HepG2 (cell line): ENCODE measurements around the gene SLC17A9. TPM values are rescaled to one million over a fixed set of nuclear protein-coding genes. Genes with fewer than 3 reads are reported as not detected.
A peak's percentile ranks its signal among the peaks of the same experiment; 100 is the strongest.

Source experiments
- ARHGAP35 ChIP-seq: sonication (generic); formaldehyde crosslinking; IDR thresholded peaks from 2 replicates; pipeline ENCODE4 v1.9.0; 2022; ENCODE audit warnings: mild to moderate bottlenecking, inconsistent platforms, moderate library complexity, missing genetic modification reagents, borderline replicate concordance
- ARNTL ChIP-seq: sonication (generic); formaldehyde crosslinking; IDR thresholded peaks from 2 replicates; pipeline ENCODE4 v1.4.0; 2020; ENCODE audit warnings: mild to moderate bottlenecking, missing genetic modification reagents
- CEBPG ChIP-seq: IDR thresholded peaks from 2 replicates; pipeline ENCODE4 v1.6.1; 2016
- HBP1 ChIP-seq: IDR thresholded peaks from 2 replicates; pipeline ENCODE4 v1.6.1; 2016; ENCODE audit warnings: low read depth, control low read depth
- HDAC1 ChIP-seq: sonication (generic); formaldehyde crosslinking; IDR thresholded peaks from 2 replicates; pipeline ENCODE4 v1.5.1; 2020; ENCODE audit warnings: mild to moderate bottlenecking, missing genetic modification reagents
- HNRNPUL1 ChIP-seq: fragments of 200-400 bp; formaldehyde crosslinking; IDR thresholded peaks from 2 replicates; pipeline ENCODE4 v1.6.1; 2017; ENCODE audit warnings: low read depth, mild to moderate bottlenecking, low read length, moderate library complexity
- PHB2 ChIP-seq: fragments of 450-650 bp; IDR thresholded peaks from 2 replicates; pipeline ENCODE4 v1.6.1; 2018; ENCODE audit not compliant: partially characterized antibody
- SAFB2 ChIP-seq: sonication (generic); formaldehyde crosslinking; IDR thresholded peaks from 2 replicates; pipeline ENCODE4 v1.5.1; 2020; ENCODE audit warnings: missing genetic modification reagents, low read depth, mild to moderate bottlenecking, borderline replicate concordance
- SMARCC2 ChIP-seq: fragments of 450-650 bp; IDR thresholded peaks from 2 replicates; pipeline ENCODE4 v1.6.1; 2017; ENCODE audit warnings: antibody characterized with exemption, mild to moderate bottlenecking
- SP140L ChIP-seq: sonication (generic); formaldehyde crosslinking; IDR thresholded peaks from 2 replicates; pipeline ENCODE4 v1.4.0; 2020; ENCODE audit warnings: missing genetic modification reagents, borderline replicate concordance
- TBP ChIP-seq: sonication (generic); formaldehyde crosslinking; IDR thresholded peaks from 2 replicates; pipeline ENCODE4 v1.5.0; 2020; ENCODE audit warnings: missing genetic modification reagents
- TCF7 ChIP-seq: sonication (generic); IDR thresholded peaks from 2 replicates; pipeline ENCODE4 v1.6.1; 2016; ENCODE audit warnings: antibody characterized with exemption, low read depth
- TSC22D2 ChIP-seq: sonication (generic); formaldehyde crosslinking; IDR thresholded peaks from 2 replicates; pipeline ENCODE4 v1.5.1; 2020; ENCODE audit warnings: missing genetic modification reagents, mild to moderate bottlenecking, borderline replicate concordance
- ZBTB42 ChIP-seq: sonication (generic); formaldehyde crosslinking; IDR thresholded peaks from 2 replicates; pipeline ENCODE4 v1.5.0; 2020; ENCODE audit warnings: mild to moderate bottlenecking, missing genetic modification reagents
- ZFP1 ChIP-seq: IDR thresholded peaks from 2 replicates; pipeline ENCODE4 v1.6.1; 2016
- ZFP41 ChIP-seq: sonication (generic); formaldehyde crosslinking; IDR thresholded peaks from 2 replicates; pipeline ENCODE4 v1.4.0; 2020; ENCODE audit warnings: mild to moderate bottlenecking, missing genetic modification reagents, borderline replicate concordance
- ZKSCAN5 ChIP-seq: sonication (generic); formaldehyde crosslinking; IDR thresholded peaks from 2 replicates; pipeline ENCODE4 v1.5.1; 2020; ENCODE audit warnings: mild to moderate bottlenecking, missing genetic modification reagents
- ZNF207 ChIP-seq: fragments of 450-650 bp; IDR thresholded peaks from 2 replicates; pipeline ENCODE4 v1.6.1; 2016; ENCODE audit warnings: antibody characterized with exemption, borderline replicate concordance
- ZNF431 ChIP-seq: sonication (generic); formaldehyde crosslinking; IDR thresholded peaks from 2 replicates; pipeline ENCODE4 v1.9.0; 2022; ENCODE audit warnings: missing genetic modification reagents, low read depth, mild to moderate bottlenecking, borderline replicate concordance
- ZNF557 ChIP-seq: sonication (generic); formaldehyde crosslinking; IDR thresholded peaks from 2 replicates; pipeline ENCODE4 v1.4.0; 2020; ENCODE audit warnings: missing genetic modification reagents
- ZNF589 ChIP-seq: sonication (generic); formaldehyde crosslinking; conservative IDR thresholded peaks from 2 replicates; pipeline ENCODE4 v1.8.0; 2022; ENCODE audit warnings: mild to moderate bottlenecking, moderate library complexity, missing genetic modification reagents
- ZNF790 ChIP-seq: sonication (generic); formaldehyde crosslinking; IDR thresholded peaks from 2 replicates; pipeline ENCODE4 v1.8.0; 2022; ENCODE audit warnings: missing genetic modification reagents, mild to moderate bottlenecking, borderline replicate concordance
- ZNF792 ChIP-seq: IDR thresholded peaks from 2 replicates; pipeline ENCODE4 v1.6.1; 2016
- ZZZ3 ChIP-seq: sonication (generic); formaldehyde crosslinking; IDR thresholded peaks from 2 replicates; pipeline ENCODE4 v1.4.0; 2020; ENCODE audit warnings: missing genetic modification reagents, mild to moderate bottlenecking, borderline replicate concordance
- polyA plus RNA-seq, 8 experiments: library from polyadenylated mRNA; depleted of rRNA in 3 of 8; stranded (reverse) in 7 of 8; unstranded in 1 of 8; fragments of >200 nt; fragmentation: Illumina TruSeq in 4 of 8; extraction: Trizol in 4 of 8; gene quantifications; 2 replicates each; pipeline versions ENCODE4 v1.2.1 to v1.2.3, GENCODE V29; 2011 to 2016; ENCODE audit warnings: low read depth in 4 of 8, missing spikeins in 1 of 8, mixed read lengths in 1 of 8; ENCODE audit not compliant: insufficient read depth in 1 of 8
- total RNA-seq, 5 experiments: library from RNA; depleted of rRNA; stranded (reverse); fragments of >200 nt; fragmentation: Illumina TruSeq; extraction: Trizol; gene quantifications; 2 replicates each; pipeline ENCODE4 v1.2.3, GENCODE V29; 2016; ENCODE audit warnings: low read depth in 1 of 5
- TF ChIP-seq, protein P1 (sequence below): sonication (generic); formaldehyde crosslinking; conservative IDR thresholded peaks from 2 replicates; pipeline ENCODE4 v1.4.0; 2020; ENCODE audit warnings: mild to moderate bottlenecking, missing genetic modification reagents, moderate library complexity
- TF ChIP-seq, protein P2 (sequence below): sonication (generic); formaldehyde crosslinking; IDR thresholded peaks from 2 replicates; pipeline ENCODE4 v1.4.0; 2020; ENCODE audit warnings: low read depth, mild to moderate bottlenecking, missing genetic modification reagents

Gene SLC17A9
- total and polyA plus RNA-seq, 2 of the 13 experiments (the other 11 are each of a cell fraction or from before 2014, with no cell fraction given), result 110 to 191 TPM

GRCh38 chr20:62952373-62952967 lies at the start of gene SLC17A9 (continued):
- peak; percentile 98 for TF ChIP-seq ARHGAP35 (CRISPR knock-in tag)
- no peak for TF ChIP-seq ZKSCAN5
- TF ChIP-seq PHB2, result no peak
- peak; percentile 30; the same call in 1 of the 2 replicates for TF ChIP-seq ZFP41
- peak; percentile 45; the same call in 1 of the 2 replicates for TF ChIP-seq ZNF589 (CRISPR knock-in tag)
- TF ChIP-seq SMARCC2, result no peak
- no peak for TF ChIP-seq ZNF207
- peak; percentile 75; the same call in 1 of the 2 replicates for TF ChIP-seq ZNF557 (CRISPR knock-in tag)
- TF ChIP-seq, protein P1, sequence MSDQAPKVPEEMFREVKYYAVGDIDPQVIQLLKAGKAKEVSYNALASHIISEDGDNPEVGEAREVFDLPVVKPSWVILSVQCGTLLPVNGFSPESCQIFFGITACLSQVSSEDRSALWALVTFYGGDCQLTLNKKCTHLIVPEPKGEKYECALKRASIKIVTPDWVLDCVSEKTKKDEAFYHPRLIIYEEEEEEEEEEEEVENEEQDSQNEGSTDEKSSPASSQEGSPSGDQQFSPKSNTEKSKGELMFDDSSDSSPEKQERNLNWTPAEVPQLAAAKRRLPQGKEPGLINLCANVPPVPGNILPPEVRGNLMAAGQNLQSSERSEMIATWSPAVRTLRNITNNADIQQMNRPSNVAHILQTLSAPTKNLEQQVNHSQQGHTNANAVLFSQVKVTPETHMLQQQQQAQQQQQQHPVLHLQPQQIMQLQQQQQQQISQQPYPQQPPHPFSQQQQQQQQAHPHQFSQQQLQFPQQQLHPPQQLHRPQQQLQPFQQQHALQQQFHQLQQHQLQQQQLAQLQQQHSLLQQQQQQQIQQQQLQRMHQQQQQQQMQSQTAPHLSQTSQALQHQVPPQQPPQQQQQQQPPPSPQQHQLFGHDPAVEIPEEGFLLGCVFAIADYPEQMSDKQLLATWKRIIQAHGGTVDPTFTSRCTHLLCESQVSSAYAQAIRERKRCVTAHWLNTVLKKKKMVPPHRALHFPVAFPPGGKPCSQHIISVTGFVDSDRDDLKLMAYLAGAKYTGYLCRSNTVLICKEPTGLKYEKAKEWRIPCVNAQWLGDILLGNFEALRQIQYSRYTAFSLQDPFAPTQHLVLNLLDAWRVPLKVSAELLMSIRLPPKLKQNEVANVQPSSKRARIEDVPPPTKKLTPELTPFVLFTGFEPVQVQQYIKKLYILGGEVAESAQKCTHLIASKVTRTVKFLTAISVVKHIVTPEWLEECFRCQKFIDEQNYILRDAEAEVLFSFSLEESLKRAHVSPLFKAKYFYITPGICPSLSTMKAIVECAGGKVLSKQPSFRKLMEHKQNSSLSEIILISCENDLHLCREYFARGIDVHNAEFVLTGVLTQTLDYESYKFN, result peak; percentile 72; the same call in 1 of the 2 replicates
- no peak; the same call in 1 of the 2 replicates for TF ChIP-seq ZBTB42
- TF ChIP-seq, protein P2, sequence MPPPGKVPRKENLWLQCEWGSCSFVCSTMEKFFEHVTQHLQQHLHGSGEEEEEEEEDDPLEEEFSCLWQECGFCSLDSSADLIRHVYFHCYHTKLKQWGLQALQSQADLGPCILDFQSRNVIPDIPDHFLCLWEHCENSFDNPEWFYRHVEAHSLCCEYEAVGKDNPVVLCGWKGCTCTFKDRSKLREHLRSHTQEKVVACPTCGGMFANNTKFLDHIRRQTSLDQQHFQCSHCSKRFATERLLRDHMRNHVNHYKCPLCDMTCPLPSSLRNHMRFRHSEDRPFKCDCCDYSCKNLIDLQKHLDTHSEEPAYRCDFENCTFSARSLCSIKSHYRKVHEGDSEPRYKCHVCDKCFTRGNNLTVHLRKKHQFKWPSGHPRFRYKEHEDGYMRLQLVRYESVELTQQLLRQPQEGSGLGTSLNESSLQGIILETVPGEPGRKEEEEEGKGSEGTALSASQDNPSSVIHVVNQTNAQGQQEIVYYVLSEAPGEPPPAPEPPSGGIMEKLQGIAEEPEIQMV (CRISPR knock-in tag), result no peak
- peak; percentile 67 for TF ChIP-seq ZFP1 (CRISPR knock-in tag)
- TF ChIP-seq HBP1, result peak; percentile 86
- peak; percentile 97 for TF ChIP-seq ARNTL (CRISPR knock-in tag)
- peak; percentile 99 for TF ChIP-seq ZNF431 (CRISPR knock-in tag)
- 0 out of 2 replicates have a peak, but pooled peaks have one; percentile 38 for TF ChIP-seq CEBPG
- no peak for TF ChIP-seq TCF7
- peak; percentile 70 for TF ChIP-seq SAFB2 (CRISPR knock-in tag)
- peak; percentile 95 for TF ChIP-seq ZNF792 (CRISPR knock-in tag)
- peak; percentile 89 for TF ChIP-seq ZZZ3
- no peak for TF ChIP-seq HNRNPUL1
- 0 out of 2 replicates have a peak, but pooled peaks have one; percentile 31 for TF ChIP-seq TBP (CRISPR knock-in tag)
- TF ChIP-seq TSC22D2 (CRISPR knock-in tag), result 0 out of 2 replicates have a peak, but pooled peaks have one; percentile 73
- TF ChIP-seq ZNF790, result peak; percentile 99
- TF ChIP-seq HDAC1, result peak; percentile 98
- no peak; the same call in 1 of the 2 replicates for TF ChIP-seq SP140L (CRISPR knock-in tag)
